Stimulated activated CD4-positive, alpha-beta T cell treated with anti-CD3 and anti-CD28 coated beads, TNF-alpha, amount 100 ng/mL, for 24 hours (primary cell): ENCODE results near the gene INMT.

Experiments used
- DNase-seq, 3 experiments: peaks; one replicate each; pipeline ENCODE4 v3.0.0-alpha.2; 2020; ENCODE audit warnings: low read depth in 3 of 3

The INMT gene

DNA sequence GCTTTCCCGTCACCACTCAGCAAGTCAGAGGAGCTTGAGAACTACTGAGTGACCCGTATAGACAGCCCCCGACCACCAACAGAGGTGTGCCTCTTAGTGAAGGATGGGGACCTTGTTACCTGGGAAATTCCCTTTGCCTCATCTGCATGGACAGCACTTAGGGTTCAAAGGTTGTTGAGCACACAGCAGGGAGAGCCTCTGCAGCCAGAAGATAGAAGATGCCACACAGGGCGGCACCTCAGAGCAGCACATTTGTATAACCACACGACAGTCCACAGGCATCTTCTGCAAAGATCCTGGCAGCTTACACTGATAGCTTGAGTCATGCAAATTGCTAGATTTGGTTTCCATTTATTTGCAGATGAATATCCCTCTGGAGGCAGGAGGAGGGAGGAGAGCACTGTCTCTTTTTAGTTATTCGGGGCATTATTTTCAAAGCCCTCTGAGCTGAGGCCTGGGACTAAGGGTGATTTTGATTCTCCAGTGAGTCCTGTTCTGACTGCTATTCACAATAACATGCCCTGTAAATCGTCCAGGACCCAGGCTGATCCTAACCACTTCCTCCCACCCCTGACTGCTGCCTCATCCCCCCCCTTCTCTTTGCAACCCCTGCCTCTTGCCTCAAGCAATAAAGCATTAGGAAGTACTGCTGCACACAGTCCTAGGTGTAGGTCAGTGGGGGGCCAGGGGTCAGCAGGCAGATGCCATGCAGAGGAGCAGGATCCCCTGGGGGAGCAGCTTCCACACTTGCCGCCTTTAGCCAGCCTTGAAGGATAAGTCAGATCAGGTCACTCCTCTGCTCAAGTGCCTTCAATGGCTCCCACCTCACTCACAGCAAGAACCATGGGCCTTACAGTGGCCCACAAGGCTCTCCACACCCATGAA is 24.6 kb upstream of the INMT start:
- no peak for DNase-seq

DNA sequence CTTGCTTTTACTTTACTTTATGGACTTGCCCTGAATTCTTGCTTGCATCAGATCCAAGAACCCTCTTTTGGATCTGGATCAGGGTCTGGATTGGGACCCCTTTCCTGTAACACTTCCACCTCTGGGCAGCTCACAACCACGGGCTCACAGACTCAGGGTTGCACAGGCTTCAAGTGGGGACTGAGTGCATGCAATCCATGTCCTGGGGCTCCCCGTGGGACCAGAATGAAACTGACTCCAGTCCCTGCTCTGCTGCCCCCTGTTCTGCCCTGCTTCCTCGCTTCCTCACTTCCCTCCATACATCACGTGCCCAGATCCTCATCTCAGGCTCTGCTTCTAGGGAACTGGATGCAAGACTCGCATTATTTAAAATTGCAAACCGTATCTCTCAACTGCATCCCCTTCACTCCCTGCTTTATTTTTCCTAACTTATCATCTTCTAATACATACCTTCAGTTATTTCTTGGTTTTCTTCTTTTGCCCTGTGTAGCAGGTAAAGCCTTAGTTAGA is 23.3 kb upstream of the INMT start:
- no peak for DNase-seq

DNA sequence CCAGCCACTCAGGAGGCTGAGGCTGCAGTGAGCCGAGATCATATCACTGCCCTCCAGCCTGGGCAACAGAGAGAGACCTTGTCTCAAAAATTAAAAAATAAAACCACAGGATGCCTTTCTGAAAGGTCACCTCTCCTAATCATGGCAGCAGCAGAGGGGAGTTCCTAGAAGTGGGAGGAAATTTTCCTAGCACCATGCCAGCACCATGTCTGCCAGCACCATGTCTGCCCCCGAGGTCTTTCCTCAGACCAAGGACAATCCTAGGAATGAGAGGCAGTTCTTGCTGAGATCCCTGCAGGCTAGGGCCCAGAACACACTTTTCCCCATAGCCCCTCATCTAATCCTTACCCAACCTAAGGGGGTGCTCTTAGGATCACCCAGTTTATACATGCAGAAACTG is 22.3 kb upstream of the INMT start:
- DNase-seq, result no peak

DNA sequence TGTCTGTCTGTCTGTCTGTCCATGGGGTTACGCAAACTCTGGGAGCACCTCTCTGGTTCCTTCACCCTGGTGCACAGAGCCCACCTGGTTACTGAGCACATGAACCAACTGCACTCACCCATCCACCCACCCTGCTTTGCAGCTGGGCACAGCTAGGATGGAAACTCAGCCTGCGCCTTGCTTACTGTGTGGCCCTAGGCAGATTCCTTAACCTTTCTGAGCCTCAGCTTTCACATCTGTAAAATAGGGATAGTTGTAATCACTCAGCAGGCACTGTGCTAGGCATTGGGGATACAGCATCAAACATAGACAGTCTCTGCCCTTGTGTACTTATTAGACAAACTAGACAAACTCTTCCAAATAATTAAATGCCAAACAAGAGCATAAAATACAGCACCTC is 21.8 kb upstream of the INMT start:
- DNase-seq, result no peak

DNA sequence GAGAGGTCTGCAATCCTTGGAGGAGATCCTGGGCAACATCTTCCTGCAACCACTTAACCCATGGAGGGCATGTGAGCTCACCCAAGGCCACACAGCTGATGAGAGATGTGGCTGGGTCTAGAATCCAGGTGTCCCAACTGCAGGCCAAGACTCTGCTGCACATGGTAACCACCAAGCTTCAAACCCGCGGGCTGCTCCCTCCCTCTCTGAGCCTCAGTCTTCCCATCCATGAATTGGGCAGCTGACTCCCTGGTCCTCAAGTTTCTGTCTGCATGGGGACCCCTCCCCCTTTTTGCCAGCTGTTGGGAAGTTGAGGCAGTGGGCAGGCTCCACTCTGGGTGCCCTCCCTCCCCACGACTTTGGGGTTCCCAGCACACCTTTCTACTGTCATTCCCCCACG is 20.9 kb upstream of the INMT start:
- DNase-seq, result no peak

DNA sequence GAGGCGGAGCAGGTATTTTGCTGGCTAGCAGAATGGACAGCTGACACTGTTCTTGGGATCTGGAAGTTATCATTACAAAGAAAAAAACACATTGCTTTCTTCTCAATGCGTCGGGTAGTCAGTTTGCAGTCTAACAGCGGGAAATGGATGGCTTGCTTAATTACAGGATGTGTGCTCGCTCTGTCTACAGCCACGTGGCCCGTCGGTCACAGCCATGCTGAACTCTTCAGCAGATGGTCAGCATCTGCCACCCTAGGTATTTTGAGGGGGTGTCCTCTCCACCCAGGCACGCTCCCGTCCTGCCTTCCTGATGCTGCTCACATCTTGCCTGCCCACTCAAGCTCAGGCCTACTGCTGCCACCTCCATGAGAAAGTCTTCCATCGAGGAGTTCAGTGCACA is 20.4 kb upstream of the INMT start:
- no peak for DNase-seq

DNA sequence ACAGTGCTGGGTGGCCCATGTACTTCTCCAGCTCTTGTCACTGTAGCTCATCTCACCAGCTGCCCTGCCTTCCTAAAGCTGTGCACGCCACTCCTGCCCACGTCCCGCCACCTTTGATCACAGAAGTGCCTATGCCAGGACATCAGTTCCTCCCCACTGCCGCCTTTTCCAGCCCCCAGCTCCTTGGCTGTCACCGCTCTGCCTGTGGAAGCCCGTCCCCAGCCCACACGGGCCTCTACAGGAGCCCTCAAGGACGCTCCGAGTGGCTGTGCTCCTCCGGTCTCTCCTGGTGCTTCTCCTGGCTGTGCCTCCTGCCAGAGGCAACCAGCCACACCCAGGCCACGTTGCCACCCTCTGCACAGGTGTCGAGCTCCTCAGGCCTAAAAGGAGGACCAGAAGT is 19.3 kb upstream of the INMT start:
- DNase-seq, result no peak

DNA sequence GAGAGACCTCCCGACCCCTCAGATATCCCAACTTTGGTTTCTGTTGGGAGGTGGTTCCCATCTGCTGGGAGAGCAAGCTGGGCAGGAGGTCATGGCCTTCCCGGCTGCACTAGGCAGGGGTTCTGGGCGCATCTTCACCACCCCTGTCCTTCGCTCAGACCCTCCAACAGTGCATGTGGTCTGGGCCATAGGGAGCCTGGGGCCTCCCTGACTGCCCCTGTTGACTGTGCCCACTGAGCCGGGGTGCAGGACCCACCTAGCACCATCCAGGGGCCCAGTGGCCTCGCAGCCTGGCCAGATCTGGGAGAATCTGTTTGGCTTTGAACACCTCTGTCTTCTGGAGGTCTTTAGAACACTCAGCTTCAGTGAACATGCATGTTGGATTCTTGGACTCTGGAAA is 18.7 kb upstream of the INMT start:
- no peak for DNase-seq

DNA sequence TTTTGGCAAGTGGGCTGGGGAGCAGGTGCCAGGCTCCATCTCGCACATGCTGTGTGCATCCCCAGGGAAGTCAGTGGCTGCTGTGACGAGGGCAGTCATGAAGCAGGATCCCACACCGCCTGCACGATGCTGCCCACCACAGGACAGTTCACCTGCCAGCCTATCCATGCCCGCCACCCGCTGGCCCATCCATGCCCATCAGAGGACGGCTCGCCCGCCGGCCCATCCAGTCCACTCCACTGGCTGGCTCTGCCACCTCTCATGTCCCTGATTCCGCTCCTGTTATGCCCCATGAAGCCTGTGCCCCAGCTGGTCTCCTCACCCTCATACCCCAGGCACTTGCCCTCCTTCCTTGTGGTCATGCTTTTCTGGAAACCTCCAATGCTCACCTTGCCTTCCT is 18.2 kb upstream of the INMT start:
- no peak for DNase-seq

DNA sequence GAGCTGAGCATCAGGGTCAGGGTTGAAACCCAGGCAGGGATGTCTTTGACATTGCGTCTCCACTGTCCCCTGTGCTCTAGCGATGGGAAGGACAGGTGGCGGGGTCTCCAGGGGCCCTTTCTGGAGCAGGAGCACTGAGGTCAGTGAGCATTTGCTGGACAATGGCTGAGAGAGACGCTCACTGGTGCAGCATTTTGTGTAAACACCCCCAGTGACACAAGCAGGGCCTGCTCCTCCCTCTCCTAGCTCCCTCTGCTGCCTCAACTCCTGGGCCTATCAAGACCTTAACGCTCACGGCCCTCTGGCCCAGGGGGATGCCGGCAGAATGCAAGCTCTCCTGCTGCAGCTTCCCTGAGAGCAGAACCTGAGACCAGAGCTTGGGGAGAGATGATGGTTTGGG is 17.4 kb upstream of the INMT start:
- no peak for DNase-seq

DNA sequence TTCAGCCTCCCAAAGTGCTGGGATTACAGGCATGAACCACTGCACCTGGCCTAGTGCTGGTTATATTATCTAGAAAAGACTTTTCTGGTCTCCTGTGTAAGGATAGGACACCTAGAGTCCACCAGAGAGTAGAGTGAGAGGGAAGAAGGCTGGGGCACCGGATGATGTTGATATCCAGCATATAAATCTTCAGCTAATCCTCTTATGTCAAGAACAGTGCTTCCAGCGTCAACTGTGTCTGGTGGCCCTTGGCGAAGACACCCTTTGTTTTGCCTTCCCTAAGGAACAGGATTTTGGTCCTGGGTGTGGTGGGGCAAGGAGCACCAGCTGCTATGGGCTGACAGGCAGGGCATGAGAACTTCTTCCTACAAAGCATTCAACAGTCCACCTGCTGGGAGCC is 16.3 kb upstream of the INMT start:
- DNase-seq, result no peak

DNA sequence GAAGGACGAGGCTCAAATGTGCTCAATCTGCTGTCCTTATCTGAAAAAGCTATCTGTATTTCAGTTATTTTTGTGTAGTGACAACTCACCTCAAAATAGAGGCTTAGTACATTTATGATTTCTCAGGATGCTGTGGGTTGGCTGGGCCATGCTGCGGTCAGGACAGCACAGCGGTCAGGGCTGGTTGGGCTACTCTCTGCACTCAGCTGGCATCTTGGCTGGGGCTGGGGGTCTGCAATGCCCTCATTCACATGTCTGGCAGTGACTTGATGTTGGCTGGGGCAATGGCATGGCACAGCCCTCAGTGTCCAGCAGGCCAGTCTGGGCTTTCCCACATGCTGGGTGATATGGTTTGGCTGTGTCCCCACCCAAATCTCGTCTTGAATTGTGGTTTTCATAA is 15.6 kb upstream of the INMT start:
- DNase-seq, result no peak

DNA sequence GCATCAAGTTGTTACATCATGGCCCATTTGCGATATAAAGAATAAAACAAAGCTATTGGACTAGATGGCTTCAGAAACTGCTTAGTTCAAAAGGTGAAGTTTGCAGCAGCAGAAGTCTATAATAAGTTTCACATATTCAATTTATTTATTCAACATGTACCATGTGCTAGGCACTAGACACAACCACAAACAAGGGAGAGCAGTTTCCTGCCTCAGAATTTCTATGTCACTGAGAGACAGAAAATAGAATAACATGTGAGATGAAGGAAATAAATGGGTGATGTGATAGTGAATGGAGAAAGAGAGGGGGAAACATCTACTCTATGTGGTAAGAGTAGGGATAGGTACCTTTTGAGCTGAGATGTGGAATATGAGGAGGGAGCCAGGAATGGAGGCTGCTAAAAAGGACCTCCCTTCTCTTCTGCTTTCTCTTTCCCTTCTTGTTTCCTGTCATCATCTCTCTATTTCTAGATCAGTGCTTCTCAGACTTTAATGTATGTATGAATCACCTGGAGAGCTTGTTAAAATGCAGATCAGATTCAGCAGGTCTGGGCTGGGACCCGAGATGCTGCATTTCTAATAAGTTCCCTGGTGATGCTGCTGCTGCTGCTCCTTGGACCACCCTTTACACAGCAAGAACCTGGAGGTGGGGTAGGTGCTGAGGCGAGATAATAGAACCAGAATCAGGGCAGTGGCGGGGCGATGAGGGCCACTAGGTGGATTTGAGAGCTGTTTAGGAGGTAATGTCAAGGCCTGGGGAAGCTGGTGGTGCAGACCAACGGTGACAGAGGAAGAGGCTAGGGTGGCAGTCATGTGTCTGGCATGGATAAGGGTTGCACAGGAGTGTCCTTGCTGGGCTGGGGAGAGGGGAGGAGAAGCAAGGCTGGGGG is 13.7 kb upstream of the INMT start:
- no peak for DNase-seq

DNA sequence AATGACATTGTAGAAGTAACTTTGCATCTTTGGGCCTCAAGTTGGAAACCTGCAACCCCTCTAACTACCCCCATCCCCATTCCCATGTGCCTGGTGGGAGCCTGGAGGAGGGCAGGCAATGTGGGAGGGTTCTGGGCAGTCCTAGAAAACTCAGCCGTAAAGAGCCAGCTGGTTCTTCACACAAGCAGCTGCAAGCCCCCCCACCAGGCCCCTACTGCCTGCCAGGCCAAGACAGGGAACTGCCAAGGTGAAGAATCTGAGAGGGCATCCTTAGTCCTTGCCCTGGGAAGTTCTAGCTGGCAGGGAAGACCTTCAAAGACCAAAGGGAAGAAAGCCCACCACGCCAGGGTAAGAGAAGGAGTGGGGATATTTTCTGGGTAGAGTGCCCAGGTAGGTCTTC is 12.2 kb upstream of the INMT start:
- no peak for DNase-seq

DNA sequence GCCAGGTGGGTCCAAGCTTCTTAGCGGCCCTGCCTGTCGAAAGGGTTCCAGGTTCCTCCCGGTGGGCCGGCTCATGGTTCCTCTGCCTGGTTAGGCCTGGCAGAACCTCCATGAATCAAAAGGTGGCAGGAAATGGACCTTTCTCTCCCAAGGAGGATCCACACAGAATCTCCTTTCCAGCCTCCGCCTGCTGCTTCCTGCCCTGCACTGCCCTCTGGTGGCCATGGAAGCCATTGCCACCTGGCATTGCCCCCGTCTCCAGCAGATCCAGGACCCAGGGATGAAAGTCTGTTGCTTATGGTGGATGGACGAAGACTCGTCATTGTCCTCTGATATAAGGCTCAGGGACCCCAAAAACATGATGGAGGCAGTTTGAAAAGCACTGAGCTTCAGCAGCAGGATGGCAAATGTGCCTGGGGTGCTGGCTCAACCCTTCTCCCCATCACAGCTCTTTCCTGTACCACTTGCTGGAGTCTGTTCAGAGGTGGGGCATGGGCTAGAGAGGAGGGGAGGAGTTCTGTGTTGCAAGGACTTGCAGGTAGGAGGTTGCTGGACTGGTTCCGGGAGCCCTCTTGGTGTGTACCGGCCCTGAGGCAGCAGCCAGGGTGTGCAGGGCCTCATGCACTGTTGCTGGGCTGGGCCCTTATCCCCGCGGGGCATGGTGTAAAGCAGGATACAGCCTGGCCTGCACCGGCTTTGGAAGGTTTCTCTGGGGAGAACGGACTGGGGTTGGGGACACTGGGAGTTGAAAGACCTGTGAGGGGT is 11.3 kb upstream of the INMT start:
- peak; percentile 57 to 72 (median 61) for DNase-seq

DNA sequence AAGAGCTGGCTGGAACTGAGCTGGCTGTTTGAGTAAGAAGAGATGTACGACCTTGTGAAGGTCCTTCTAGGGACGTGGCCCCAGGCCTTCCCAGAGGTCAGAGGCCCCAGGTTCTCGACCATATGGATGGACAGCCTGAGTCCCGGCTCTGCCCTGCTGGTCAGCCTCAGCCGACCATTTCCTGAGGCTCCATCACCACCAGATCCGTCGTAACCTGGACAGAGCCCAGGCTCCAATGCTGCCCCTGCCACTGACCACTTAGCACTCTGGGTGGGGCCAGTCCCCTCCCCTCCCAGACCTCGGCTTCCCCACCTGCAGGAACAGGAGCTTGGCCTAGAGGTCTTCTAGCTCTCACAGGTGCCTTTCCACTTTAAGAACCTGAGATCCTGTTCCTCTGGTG is 10.6 kb upstream of the INMT start:
- DNase-seq, result no peak

DNA sequence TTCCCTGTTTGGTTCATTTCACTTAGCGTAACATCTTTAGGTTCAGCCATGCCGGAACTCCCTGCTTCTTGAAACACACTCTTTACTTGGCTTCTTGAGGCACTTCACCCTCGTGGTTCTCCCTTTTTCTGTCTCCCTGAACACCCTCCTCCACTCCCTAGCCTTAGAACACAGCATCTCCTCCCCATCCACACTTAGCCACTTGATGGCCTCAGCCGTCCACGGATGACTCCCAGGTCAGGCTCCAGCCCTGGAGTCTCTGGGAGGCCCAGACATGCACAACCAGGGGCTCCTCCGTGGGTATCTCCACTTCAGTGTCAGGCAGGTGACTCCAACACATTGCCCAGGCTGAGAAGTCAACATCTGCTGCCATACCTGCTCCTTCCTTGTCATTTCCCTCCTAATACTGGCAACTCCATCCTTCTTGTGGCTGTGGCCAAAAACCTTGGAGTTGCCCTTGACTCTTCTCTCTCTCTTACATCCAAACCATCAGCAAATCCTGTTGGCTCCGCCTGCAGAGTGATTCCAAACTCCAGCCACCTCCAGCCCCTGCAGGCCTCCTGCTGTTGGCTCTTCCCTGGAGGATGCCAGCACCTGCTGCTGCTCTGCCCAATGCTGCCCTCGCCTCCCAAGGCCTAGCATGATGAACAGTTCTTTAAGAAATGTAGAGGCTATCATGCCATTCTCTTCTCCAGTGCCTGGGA is 8.4 kb upstream of the INMT start:
- no peak for DNase-seq

DNA sequence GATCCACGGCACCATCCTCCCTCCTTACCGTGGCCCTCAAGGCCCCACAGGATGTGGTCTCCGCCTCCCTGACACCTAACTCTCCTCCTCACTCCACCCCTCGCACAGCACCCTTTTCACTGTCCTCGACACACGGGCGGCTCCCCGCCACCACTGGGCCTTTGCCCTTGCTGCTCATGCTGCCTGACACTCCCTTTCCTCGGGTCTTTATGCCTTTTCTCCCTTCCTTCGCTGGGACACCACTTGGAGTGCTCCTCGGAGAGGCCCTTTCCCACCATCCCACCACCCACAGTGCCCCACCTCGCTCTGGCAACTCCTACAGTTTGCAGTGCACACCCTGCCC is 7.9 kb upstream of the INMT start:
- no peak for DNase-seq

DNA sequence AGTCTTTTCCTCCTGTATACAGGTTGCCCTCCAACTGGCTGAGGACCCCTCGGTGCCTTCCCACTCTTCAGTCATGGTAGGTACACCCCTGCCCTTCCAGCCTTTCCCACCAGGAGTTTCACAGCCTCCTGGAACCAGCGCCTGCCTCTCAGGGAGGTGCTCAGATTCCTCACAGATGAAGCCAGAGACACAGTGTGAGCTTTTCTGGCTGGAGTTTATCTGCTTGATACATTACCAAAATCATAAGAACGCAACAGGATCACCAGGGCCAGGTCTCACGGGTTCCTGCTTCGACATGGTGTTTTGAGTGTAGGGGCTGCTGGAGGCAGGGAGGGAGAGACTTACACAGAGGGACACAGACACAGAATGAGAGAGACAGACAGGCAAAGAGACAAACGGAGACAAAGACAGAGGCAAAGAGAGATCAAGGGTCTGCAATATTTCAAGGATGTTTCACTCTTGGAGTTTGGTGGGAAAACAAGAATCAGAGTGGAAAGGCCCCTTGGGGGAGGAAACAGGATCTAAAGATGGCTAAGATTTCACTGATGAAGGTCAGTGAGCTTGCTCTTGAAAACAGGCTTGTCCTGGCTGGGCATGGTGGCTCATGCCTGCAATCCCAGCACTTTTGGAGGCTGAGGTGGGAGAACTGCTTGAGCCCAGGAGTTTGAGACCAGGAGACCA is 6.5 kb upstream of the INMT start:
- DNase-seq, result no peak

DNA sequence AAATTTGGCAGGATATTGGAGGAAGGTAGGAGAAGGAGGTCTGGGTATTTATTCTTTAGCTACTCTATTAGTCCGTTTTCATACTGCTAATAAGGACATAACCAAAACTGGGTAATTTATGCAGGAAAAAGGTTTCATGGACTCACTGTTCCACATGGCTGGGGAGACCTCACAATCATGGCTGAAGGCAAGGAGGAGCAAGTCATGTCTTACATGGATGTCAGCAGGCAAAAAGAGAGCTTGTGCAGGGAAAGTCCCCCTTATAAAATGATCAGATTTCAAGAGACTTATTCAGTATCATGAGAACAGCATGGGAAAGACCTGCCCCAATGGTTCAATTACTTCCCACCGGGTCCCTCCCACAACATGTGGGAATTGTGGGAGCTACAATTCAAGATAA is 1.9 kb upstream of the INMT start:
- DNase-seq, result no peak
